GM12892 (cell line): ENCODE results near the gene SH2B3.

Source experiments
- POLR2A ChIP-seq: IDR thresholded peaks from 2 replicates; pipeline ENCODE4 v1.6.1; 2011; ENCODE audit warnings: low read depth, low read length, control low read depth
- POLR2AphosphoS5 ChIP-seq: IDR thresholded peaks from 2 replicates; pipeline ENCODE4 v1.6.1; 2011; ENCODE audit warnings: low read depth, low read length, control low read depth

DNA sequence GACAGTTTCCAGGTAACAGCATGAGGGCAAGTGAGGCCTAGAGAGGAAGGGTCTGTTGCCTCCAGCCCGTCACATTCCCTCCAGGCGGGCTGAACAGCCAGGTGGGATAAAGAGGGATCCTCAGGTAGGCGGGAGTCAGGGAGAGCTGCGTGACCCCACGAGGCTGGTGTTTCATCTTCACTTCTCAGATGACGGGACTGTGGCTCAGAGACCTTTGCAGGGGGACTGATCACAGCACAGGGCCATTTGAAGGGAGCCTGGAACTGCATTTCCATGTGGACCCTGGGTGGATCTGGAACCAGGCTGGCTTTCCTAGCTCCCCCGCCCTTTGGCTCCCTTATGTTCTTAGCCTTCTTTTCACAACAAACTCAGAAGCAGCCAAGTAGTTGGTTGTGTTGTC lies 37.4 kb downstream of the SH2B3 start:
- TF ChIP-seq POLR2A (no peak), POLR2AphosphoS5 (no peak; the same call in 1 of the 2 replicates)
